PFSK-1 (cell line): Measurements from ENCODE around the gene SART3.
A peak's percentile ranks its signal among the peaks of the same experiment; 100 is the strongest.

Source experiments
- FOXP2 ChIP-seq: optimal IDR thresholded peaks from 2 replicates; pipeline ENCODE3; 2011; ENCODE audit warnings: borderline replicate concordance, control low read depth, inconsistent platforms; ENCODE audit not compliant: insufficient read depth; ENCODE audit errors: extremely low read length, extremely low read depth
- POLR2AphosphoS5 ChIP-seq: IDR thresholded peaks from 2 replicates; pipeline ENCODE4 v1.6.1; 2012; ENCODE audit warnings: low read depth, mild to moderate bottlenecking, control low read depth, low read length, moderate library complexity
- SIN3A ChIP-seq: IDR thresholded peaks from 2 replicates; pipeline ENCODE4 v1.6.1; 2012; ENCODE audit warnings: mild to moderate bottlenecking, low read length, moderate library complexity, borderline replicate concordance; ENCODE audit not compliant: insufficient read depth
- TAF1 ChIP-seq: IDR thresholded peaks from 2 replicates; pipeline ENCODE4 v1.6.1; 2012; ENCODE audit warnings: low read length, control low read depth, borderline replicate concordance; ENCODE audit not compliant: insufficient read depth
- TF ChIP-seq, protein P1 (sequence below), 2 experiments: IDR thresholded peaks; 2 replicates each; pipeline versions ENCODE4 v1.6.1 to v1.8.0; 2011 to 2012; ENCODE audit warnings: low read depth in 2 of 2, low read length in 2 of 2, control low read depth in 1 of 2, inconsistent platforms in 1 of 2, mild to moderate bottlenecking in 1 of 2, moderate library complexity in 1 of 2; ENCODE audit not compliant: insufficient read depth in 1 of 2

Gene SART3

GRCh38 chr12:108566452-108566851 is 5.5 kb upstream of the SART3 start:
- TF ChIP-seq POLR2AphosphoS5 (no peak), TAF1 (no peak), SIN3A (no peak), FOXP2 (no peak)
- TF ChIP-seq, protein P1, sequence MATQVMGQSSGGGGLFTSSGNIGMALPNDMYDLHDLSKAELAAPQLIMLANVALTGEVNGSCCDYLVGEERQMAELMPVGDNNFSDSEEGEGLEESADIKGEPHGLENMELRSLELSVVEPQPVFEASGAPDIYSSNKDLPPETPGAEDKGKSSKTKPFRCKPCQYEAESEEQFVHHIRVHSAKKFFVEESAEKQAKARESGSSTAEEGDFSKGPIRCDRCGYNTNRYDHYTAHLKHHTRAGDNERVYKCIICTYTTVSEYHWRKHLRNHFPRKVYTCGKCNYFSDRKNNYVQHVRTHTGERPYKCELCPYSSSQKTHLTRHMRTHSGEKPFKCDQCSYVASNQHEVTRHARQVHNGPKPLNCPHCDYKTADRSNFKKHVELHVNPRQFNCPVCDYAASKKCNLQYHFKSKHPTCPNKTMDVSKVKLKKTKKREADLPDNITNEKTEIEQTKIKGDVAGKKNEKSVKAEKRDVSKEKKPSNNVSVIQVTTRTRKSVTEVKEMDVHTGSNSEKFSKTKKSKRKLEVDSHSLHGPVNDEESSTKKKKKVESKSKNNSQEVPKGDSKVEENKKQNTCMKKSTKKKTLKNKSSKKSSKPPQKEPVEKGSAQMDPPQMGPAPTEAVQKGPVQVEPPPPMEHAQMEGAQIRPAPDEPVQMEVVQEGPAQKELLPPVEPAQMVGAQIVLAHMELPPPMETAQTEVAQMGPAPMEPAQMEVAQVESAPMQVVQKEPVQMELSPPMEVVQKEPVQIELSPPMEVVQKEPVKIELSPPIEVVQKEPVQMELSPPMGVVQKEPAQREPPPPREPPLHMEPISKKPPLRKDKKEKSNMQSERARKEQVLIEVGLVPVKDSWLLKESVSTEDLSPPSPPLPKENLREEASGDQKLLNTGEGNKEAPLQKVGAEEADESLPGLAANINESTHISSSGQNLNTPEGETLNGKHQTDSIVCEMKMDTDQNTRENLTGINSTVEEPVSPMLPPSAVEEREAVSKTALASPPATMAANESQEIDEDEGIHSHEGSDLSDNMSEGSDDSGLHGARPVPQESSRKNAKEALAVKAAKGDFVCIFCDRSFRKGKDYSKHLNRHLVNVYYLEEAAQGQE (IDR thresholded peaks at IDR 0.05; ENCODE audit: insufficient read depth in 1 of 2, low read depth in 2 of 2, low read length in 2 of 2), result no peak

DNA sequence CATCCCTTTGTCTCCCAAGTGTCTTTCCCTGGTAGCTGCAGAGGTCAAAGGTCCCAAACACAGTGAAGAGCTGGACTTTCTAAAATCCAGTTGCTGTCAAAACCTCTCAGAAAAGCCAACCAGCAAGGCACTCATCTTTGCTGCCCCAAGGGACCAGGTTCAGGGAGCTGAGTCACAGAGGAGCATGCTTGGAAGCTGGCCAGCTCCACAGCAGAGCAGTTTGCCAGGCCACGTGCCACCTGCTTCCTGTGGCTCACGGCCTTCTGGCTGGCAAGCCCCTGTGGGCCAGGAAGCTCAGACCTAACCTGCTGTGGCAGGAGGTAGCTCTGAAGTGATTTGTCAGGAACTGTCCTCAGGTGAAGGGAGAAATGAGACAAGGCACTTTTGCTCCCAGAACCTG is 5.0 kb upstream of the SART3 start:
- TF ChIP-seq POLR2AphosphoS5 (no peak), FOXP2 (no peak), TAF1 (no peak), SIN3A (no peak)
- TF ChIP-seq, protein P1 (IDR thresholded peaks at IDR 0.05; ENCODE audit: insufficient read depth in 1 of 2, low read depth in 2 of 2, low read length in 2 of 2), result no peak

DNA sequence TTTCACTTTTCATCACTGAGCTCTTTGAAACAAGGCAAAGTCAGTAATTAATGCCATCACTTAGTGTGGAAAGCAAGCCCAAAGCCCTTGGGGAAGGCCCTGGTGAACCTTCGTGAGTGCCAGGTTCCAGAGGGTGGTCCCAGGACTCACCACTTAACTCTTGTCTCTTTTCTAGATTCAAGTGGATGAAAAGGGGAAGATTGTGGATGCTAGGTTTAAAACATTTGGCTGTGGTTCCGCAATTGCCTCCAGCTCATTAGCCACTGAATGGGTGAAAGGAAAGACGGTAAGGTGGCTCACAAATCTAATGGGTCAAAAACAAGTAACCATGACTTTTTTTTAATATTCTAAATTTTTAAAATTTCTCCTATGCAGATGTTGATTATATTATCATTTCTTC is 4.2 kb upstream of the SART3 start:
- no peak for TF ChIP-seq POLR2AphosphoS5
- no peak for TF ChIP-seq FOXP2
- no peak for TF ChIP-seq TAF1
- no peak for TF ChIP-seq SIN3A
- TF ChIP-seq, protein P1 (IDR thresholded peaks at IDR 0.05; ENCODE audit: insufficient read depth in 1 of 2, low read depth in 2 of 2, low read length in 2 of 2), result no peak

DNA sequence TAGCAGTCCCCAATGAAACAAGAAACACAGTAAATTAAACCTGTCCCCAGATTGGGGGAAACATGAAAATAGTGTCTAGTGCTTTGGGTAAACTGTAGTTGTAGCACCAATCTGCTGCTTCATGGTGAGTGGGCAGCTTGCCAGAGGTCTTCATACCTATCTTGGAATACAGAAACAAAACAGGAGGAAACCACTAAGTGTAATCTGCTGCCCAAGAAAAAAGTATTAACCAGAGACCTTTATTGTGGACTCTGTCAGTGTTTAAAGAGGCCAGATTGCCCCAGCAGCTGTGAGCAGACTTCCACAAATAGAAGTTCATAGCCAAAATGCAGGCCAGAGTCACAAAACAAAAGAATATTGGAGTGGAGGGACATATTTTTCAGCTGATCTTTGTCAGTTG is 3.8 kb upstream of the SART3 start:
- TF ChIP-seq TAF1, result no peak
- no peak for TF ChIP-seq POLR2AphosphoS5
- TF ChIP-seq, protein P1 (IDR thresholded peaks at IDR 0.05; ENCODE audit: insufficient read depth in 1 of 2, low read depth in 2 of 2, low read length in 2 of 2), result no peak
- no peak for TF ChIP-seq SIN3A
- no peak for TF ChIP-seq FOXP2

DNA sequence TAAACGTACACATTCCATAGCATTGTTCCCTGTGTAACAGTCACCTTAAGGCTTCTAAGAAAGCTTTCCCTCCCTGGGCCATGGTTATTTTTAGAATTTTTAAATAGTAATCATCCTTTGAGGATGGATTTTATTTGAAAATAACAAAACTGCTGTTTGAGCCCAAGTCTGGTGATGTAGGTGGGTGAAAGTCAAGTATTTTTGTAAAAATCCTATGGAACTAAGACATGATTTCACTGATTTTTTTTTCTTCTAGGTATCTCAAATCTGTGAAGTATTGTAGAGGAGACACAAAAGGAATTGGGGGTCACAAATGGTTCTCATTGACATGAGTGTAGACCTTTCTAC is 2.8 kb upstream of the SART3 start:
- no peak for TF ChIP-seq SIN3A

DNA sequence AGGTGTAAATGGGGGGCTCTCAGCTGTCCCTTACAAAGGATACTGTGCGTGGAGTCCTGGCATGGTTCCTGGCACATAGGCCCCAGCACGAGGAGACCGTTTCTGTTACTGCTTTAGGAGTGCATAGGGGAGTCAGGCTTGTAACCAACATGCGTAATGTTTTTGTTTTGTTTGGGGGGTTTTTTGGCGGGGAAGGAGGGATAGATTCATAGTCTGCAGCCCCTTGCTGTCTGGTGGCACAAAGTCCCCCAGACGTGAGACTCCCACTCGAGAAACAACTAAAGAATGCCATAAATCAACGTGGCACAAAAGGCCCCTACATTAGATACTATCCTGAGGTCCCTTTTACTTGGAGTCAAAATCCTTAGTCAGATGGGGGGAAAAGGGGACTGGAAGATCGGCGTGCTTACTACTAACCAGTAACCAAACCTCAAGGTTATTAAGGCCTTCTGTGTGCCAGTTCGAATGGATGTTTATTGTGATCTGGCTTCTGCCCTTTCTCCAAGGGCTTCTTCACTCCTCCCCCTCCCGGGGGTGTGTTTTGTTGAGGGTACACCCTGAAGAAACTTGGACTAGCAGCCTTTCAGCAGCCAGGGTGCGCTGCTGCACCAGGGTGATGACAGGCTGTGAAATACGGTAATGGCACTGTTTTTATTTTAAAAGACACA is 2.3 kb upstream of the SART3 start:
- TF ChIP-seq SIN3A (peak; percentile 85; the same call in 1 of the 2 replicates), POLR2AphosphoS5 (no peak), FOXP2 (no peak), TAF1 (0 out of 2 replicates have a peak, but pooled peaks have one; percentile 18)
